GM23338 (cell line): ENCODE data around the gene DHRS12. TPM values are rescaled to one million over a fixed set of nuclear protein-coding genes. Genes with fewer than 3 reads are reported as not detected.

Experiments
- ATAC-seq: fragments of 200-7000 bp; cut with Tn5 transposase; 3 replicates; pipeline ENCODE4 v1.9.1; 2020
- DNase-seq: peaks from one replicate; pipeline ENCODE4 v3.0.0-alpha.2; 2015; ENCODE audit warnings: low spot score
- H2AFZ ChIP-seq: fragments of 200-600 bp; sonication (generic); 2 replicates; pipeline ENCODE4 v1.8.0; 2016; ENCODE audit warnings: antibody characterized with exemption, mild to moderate bottlenecking, moderate library complexity
- H3F3A ChIP-seq: fragments of 200-600 bp; sonication (generic); replicated peaks from 2 replicates; pipeline ENCODE4 v1.8.0; 2017; ENCODE audit warnings: antibody characterized with exemption, mixed run types, low read depth
- H3K27ac ChIP-seq: fragments of 200-600 bp; sonication (generic); 2 replicates; pipeline ENCODE4 v1.6.1; 2016; ENCODE audit warnings: low read depth
- H3K27me3 ChIP-seq: fragments of 200-600 bp; sonication (generic); 2 replicates; pipeline ENCODE4 v1.8.0; 2016; ENCODE audit warnings: mild to moderate bottlenecking, mixed run types, moderate library complexity; ENCODE audit not compliant: insufficient read depth
- H3K36me3 ChIP-seq: fragments of 200-600 bp; sonication (generic); 2 replicates; pipeline ENCODE4 v1.8.0; 2016; ENCODE audit warnings: mild to moderate bottlenecking; ENCODE audit not compliant: insufficient read depth
- H3K4me1 ChIP-seq: fragments of 200-600 bp; sonication (generic); 2 replicates; pipeline ENCODE4 v1.8.0; 2016; ENCODE audit warnings: mild to moderate bottlenecking, moderate library complexity; ENCODE audit not compliant: insufficient read depth
- H3K4me2 ChIP-seq: fragments of 200-600 bp; sonication (generic); 2 replicates; pipeline ENCODE4 v1.7.1; 2017; ENCODE audit warnings: mixed run types
- H3K4me3 ChIP-seq: fragments of 200-600 bp; sonication (generic); 2 replicates; pipeline ENCODE4 v1.6.1; 2016; ENCODE audit warnings: mixed run types
- H3K79me2 ChIP-seq: fragments of 200-600 bp; sonication (generic); replicated peaks from 2 replicates; pipeline ENCODE4 v1.8.0; 2017; ENCODE audit warnings: mild to moderate bottlenecking; ENCODE audit not compliant: insufficient read depth
- H3K9me2 ChIP-seq: fragments of 200-600 bp; sonication (generic); 2 replicates; pipeline ENCODE4 v1.8.0; 2017; ENCODE audit not compliant: insufficient read depth
- H4K20me1 ChIP-seq: fragments of 200-600 bp; sonication (generic); replicated peaks from 2 replicates; pipeline ENCODE4 v1.8.0; 2017; ENCODE audit warnings: mild to moderate bottlenecking; ENCODE audit not compliant: insufficient read depth
- H3K27ac Mint-ChIP-seq: 2 replicates; pipeline ENCODE4 v1.8.0; 2020; ENCODE audit warnings: inconsistent platforms, mild to moderate bottlenecking, moderate library complexity, mixed read lengths
- H3K27me3 Mint-ChIP-seq: 3 replicates; pipeline ENCODE4 v1.8.0; 2022; ENCODE audit warnings: low read depth, mild to moderate bottlenecking, moderate library complexity, mixed read lengths, inconsistent platforms; ENCODE audit not compliant: insufficient read depth, poor library complexity
- H3K36me3 Mint-ChIP-seq: 3 replicates; pipeline ENCODE4 v1.8.0; 2021; ENCODE audit warnings: low read depth, mild to moderate bottlenecking, inconsistent platforms, moderate library complexity, mixed read lengths
- H3K4me1 Mint-ChIP-seq: 3 replicates; pipeline ENCODE4 v1.8.0; 2020; ENCODE audit warnings: mild to moderate bottlenecking, inconsistent platforms, mixed read lengths
- H3K4me3 Mint-ChIP-seq: 3 replicates; pipeline ENCODE4 v1.8.0; 2021; ENCODE audit warnings: moderate library complexity, mild to moderate bottlenecking, inconsistent platforms, mixed read lengths
- H3K9me3 Mint-ChIP-seq: 3 replicates; pipeline ENCODE4 v1.8.0; 2020; ENCODE audit warnings: moderate library complexity, mild to moderate bottlenecking, inconsistent platforms, mixed read lengths
- CREB1 ChIP-seq: fragments of 250-450 bp; sonication (Bioruptor Pico); IDR thresholded peaks from 2 replicates; pipeline ENCODE4 v1.5.0; 2020; ENCODE audit warnings: low read depth, mild to moderate bottlenecking, moderate library complexity
- EZH2 ChIP-seq: fragments of 200-600 bp; sonication (generic); IDR thresholded peaks from one replicate; pipeline ENCODE4 v1.8.0; 2017; ENCODE audit warnings: antibody characterized with exemption, mild to moderate bottlenecking, low read depth; ENCODE audit not compliant: unreplicated experiment
- EZH2phosphoT487 ChIP-seq: fragments of 200-600 bp; sonication (generic); IDR thresholded peaks from one replicate; pipeline ENCODE4 v1.8.1; 2018; ENCODE audit warnings: antibody characterized with exemption; ENCODE audit not compliant: unreplicated experiment
- JUNB ChIP-seq: IDR thresholded peaks from one replicate; pipeline ENCODE4 v1.6.1; 2016; ENCODE audit warnings: antibody characterized with exemption; ENCODE audit not compliant: unreplicated experiment
- NANOG ChIP-seq: IDR thresholded peaks from 2 replicates; pipeline ENCODE4 v1.6.1; 2016; ENCODE audit warnings: antibody characterized with exemption, borderline replicate concordance
- POLR2AphosphoS5 ChIP-seq: IDR thresholded peaks from 2 replicates; pipeline ENCODE4 v1.6.1; 2016; ENCODE audit warnings: antibody characterized with exemption, low read depth
- STAT1 ChIP-seq: IDR thresholded peaks from one replicate; pipeline ENCODE4 v1.6.1; 2016; ENCODE audit warnings: antibody characterized with exemption; ENCODE audit not compliant: unreplicated experiment
- ZNF114 ChIP-seq: fragments of 250-450 bp; sonication (Bioruptor Pico); IDR thresholded peaks from 2 replicates; pipeline ENCODE4 v1.5.0; 2020; ENCODE audit warnings: mild to moderate bottlenecking, moderate library complexity
- ZNF331 ChIP-seq: fragments of 250-450 bp; sonication (Bioruptor Pico); IDR thresholded peaks from 2 replicates; pipeline ENCODE4 v1.5.0; 2020; ENCODE audit warnings: low read depth, mild to moderate bottlenecking, moderate library complexity
- polyA plus RNA-seq: library from polyadenylated mRNA; unstranded; fragments of >200 nt; fragmentation: Nextera tagmentation; extraction: Ambion mirVana; gene quantifications from 2 replicates; pipeline ENCODE4 v1.2.1, GENCODE V29; 2016
- total RNA-seq: library from RNA; depleted of rRNA; stranded (reverse); fragments of >200 nt; shearing (Covaris generic); gene quantifications from 2 replicates; pipeline ENCODE4 v1.2.3, GENCODE V29; 2014
- TF ChIP-seq, protein P1 (sequence below): IDR thresholded peaks from 2 replicates; pipeline ENCODE4 v1.6.1; 2016; ENCODE audit warnings: antibody characterized with exemption
- TF ChIP-seq, protein P2 (sequence below): fragments of 250-450 bp; sonication (Bioruptor Pico); IDR thresholded peaks from 2 replicates; pipeline ENCODE4 v1.5.0; 2020; ENCODE audit warnings: mild to moderate bottlenecking, moderate library complexity
- TF ChIP-seq, protein P3 (sequence below): IDR thresholded peaks from one replicate; pipeline ENCODE4 v1.6.1; 2018; ENCODE audit warnings: antibody characterized with exemption; ENCODE audit not compliant: unreplicated experiment

DHRS12 gene
- total and polyA plus RNA-seq, 2 experiments from 2014 or later, result 4.6 to 12.2 TPM

DNA sequence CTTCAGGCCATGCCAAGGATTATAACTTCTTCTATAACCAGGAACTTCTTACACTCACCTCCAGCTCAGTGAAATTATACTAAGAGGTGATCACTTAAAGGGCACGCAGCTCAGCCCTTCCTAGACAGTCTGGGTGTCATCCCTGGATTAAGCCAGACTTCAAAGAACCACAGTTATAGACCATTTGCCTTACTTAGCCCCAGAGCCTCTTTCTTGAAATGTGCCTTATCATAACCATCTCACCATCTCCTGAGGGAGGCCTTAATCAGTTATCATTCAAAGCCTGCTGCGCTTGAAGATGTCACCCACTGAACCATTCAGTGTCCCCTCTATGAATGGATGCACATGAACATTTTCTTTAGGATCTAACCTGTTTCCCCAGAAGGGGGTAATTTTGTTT is 10.1 kb upstream of the DHRS12 start (continued):
- TF ChIP-seq, protein P1, sequence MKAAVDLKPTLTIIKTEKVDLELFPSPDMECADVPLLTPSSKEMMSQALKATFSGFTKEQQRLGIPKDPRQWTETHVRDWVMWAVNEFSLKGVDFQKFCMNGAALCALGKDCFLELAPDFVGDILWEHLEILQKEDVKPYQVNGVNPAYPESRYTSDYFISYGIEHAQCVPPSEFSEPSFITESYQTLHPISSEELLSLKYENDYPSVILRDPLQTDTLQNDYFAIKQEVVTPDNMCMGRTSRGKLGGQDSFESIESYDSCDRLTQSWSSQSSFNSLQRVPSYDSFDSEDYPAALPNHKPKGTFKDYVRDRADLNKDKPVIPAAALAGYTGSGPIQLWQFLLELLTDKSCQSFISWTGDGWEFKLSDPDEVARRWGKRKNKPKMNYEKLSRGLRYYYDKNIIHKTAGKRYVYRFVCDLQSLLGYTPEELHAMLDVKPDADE, result no peak

DNA sequence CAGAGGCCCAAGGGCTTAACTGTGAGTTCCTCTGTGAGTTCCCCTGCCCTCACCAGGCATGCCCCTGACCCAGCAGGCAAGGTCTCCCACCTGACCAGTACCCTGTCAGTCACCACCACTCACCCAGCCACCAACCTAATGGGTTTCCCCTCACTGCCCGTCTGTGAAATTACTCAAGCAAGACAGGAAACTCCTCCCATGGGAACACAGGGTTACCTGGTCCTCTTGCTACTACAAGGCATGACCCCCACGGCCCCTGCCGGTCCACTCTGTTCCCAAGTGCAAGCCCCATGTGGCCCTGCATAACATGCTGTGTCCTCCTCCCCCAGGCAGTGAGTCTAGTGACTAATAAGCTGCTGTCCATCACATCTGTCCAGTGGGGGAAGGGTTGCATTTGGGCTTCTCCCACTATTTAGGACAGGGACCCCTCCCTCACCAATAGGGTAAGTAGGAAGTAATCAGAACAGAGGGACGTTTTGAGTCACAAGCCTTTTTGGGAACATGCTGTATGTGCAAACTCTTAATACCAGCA is 8.0 kb upstream of the DHRS12 start:
- peaks cover 18% of the 10 kb centered on the region for H3K4me1 Mint-ChIP-seq
- H3K4me2 ChIP-seq, result no peak overlapping the region
- H3K36me3 Mint-ChIP-seq, result no peaks in the 10 kb centered on the region
- no peaks in the 10 kb centered on the region for H3K9me2 ChIP-seq
- H3K79me2 ChIP-seq, result no peaks in the 10 kb centered on the region
- no peak overlapping the region for H3K4me3 Mint-ChIP-seq
- ATAC-seq (no peak), DNase-seq (no peak)
- no peaks in the 10 kb centered on the region for H4K20me1 ChIP-seq
- H3K4me3 ChIP-seq, result no peak overlapping the region
- H3K27me3 Mint-ChIP-seq, result peaks cover 5% of the 10 kb centered on the region
- no peak overlapping the region for H2AFZ ChIP-seq
- H3F3A ChIP-seq, result no peaks in the 10 kb centered on the region
- no peaks in the 10 kb centered on the region for H3K27me3 ChIP-seq
- no peaks in the 10 kb centered on the region for H3K36me3 ChIP-seq
- no peak overlapping the region for H3K27ac Mint-ChIP-seq
- H3K27ac ChIP-seq, result no peak overlapping the region
- peaks cover 17% of the 10 kb centered on the region; the same call in 1 of the 2 replicates for H3K4me1 ChIP-seq
- no peaks in the 10 kb centered on the region for H3K9me3 Mint-ChIP-seq
- no peak for TF ChIP-seq ZNF331 (CRISPR knock-in tag)
- TF ChIP-seq ZNF114, result no peak
- TF ChIP-seq POLR2AphosphoS5, result no peak
- TF ChIP-seq, protein P1, result no peak
- TF ChIP-seq, protein P2, sequence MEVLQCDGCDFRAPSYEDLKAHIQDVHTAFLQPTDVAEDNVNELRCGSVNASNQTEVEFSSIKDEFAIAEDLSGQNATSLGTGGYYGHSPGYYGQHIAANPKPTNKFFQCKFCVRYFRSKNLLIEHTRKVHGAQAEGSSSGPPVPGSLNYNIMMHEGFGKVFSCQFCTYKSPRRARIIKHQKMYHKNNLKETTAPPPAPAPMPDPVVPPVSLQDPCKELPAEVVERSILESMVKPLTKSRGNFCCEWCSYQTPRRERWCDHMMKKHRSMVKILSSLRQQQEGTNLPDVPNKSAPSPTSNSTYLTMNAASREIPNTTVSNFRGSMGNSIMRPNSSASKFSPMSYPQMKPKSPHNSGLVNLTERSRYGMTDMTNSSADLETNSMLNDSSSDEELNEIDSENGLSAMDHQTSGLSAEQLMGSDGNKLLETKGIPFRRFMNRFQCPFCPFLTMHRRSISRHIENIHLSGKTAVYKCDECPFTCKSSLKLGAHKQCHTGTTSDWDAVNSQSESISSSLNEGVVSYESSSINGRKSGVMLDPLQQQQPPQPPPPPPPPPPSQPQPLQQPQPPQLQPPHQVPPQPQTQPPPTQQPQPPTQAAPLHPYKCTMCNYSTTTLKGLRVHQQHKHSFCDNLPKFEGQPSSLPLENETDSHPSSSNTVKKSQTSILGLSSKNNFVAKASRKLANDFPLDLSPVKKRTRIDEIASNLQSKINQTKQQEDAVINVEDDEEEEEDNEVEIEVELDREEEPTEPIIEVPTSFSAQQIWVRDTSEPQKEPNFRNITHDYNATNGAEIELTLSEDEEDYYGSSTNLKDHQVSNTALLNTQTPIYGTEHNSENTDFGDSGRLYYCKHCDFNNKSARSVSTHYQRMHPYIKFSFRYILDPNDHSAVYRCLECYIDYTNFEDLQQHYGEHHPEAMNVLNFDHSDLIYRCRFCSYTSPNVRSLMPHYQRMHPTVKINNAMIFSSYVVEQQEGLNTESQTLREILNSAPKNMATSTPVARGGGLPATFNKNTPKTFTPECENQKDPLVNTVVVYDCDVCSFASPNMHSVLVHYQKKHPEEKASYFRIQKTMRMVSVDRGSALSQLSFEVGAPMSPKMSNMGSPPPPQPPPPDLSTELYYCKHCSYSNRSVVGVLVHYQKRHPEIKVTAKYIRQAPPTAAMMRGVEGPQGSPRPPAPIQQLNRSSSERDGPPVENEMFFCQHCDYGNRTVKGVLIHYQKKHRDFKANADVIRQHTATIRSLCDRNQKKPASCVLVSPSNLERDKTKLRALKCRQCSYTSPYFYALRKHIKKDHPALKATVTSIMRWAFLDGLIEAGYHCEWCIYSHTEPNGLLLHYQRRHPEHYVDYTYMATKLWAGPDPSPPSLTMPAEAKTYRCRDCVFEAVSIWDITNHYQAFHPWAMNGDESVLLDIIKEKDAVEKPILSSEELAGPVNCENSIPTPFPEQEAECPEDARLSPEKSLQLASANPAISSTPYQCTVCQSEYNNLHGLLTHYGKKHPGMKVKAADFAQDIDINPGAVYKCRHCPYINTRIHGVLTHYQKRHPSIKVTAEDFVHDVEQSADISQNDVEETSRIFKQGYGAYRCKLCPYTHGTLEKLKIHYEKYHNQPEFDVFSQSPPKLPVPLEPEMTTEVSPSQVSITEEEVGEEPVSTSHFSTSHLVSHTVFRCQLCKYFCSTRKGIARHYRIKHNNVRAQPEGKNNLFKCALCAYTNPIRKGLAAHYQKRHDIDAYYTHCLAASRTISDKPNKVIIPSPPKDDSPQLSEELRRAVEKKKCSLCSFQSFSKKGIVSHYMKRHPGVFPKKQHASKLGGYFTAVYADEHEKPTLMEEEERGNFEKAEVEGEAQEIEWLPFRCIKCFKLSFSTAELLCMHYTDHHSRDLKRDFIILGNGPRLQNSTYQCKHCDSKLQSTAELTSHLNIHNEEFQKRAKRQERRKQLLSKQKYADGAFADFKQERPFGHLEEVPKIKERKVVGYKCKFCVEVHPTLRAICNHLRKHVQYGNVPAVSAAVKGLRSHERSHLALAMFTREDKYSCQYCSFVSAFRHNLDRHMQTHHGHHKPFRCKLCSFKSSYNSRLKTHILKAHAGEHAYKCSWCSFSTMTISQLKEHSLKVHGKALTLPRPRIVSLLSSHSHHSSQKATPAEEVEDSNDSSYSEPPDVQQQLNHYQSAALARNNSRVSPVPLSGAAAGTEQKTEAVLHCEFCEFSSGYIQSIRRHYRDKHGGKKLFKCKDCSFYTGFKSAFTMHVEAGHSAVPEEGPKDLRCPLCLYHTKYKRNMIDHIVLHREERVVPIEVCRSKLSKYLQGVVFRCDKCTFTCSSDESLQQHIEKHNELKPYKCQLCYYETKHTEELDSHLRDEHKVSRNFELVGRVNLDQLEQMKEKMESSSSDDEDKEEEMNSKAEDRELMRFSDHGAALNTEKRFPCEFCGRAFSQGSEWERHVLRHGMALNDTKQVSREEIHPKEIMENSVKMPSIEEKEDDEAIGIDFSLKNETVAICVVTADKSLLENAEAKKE (CRISPR knock-in tag), result no peak
- no peak for TF ChIP-seq JUNB
- TF ChIP-seq STAT1, result no peak
- TF ChIP-seq, protein P3, sequence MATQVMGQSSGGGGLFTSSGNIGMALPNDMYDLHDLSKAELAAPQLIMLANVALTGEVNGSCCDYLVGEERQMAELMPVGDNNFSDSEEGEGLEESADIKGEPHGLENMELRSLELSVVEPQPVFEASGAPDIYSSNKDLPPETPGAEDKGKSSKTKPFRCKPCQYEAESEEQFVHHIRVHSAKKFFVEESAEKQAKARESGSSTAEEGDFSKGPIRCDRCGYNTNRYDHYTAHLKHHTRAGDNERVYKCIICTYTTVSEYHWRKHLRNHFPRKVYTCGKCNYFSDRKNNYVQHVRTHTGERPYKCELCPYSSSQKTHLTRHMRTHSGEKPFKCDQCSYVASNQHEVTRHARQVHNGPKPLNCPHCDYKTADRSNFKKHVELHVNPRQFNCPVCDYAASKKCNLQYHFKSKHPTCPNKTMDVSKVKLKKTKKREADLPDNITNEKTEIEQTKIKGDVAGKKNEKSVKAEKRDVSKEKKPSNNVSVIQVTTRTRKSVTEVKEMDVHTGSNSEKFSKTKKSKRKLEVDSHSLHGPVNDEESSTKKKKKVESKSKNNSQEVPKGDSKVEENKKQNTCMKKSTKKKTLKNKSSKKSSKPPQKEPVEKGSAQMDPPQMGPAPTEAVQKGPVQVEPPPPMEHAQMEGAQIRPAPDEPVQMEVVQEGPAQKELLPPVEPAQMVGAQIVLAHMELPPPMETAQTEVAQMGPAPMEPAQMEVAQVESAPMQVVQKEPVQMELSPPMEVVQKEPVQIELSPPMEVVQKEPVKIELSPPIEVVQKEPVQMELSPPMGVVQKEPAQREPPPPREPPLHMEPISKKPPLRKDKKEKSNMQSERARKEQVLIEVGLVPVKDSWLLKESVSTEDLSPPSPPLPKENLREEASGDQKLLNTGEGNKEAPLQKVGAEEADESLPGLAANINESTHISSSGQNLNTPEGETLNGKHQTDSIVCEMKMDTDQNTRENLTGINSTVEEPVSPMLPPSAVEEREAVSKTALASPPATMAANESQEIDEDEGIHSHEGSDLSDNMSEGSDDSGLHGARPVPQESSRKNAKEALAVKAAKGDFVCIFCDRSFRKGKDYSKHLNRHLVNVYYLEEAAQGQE, result no peak
- no peak for TF ChIP-seq EZH2phosphoT487
- TF ChIP-seq NANOG, result no peak
- TF ChIP-seq CREB1 (CRISPR knock-in tag), result no peak
- TF ChIP-seq EZH2, result no peak
